Measurements from ENCODE around the gene ATP5IF1.

ATP5IF1 gene

DNA sequence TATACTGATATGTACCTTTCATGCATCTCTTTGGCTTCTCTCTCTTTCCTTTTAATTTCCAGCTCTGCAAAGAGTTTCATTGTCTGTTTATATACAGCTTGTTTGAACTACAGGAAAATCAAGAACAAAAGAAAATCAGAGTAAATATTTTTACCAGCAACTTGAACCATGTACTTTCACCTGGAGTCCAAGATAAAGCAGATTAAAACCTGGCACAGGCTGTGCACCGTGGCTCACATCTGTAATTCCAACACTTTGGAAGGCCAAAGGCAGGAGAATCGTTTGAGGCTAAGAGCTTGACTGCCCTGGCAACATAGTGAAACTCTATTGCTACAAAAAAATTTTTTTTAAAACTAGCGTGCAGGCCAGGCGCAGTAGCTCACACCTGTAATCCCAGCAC is 30.7 kb upstream of the ATP5IF1 start:
- peaks cover under 1 to 1% of the 10 kb centered on the region in 2 experiments for H3K4me1 ChIP-seq (ENCODE audit: control insufficient read depth in 1 of 2, insufficient read depth in 1 of 2, low read depth in 1 of 2, low read length in 1 of 2)
- H3K36me3 ChIP-seq: peaks cover 46% of the 10 kb centered on the region
- no peaks in the 10 kb centered on the region for H3K9me3 ChIP-seq
- H3K27ac ChIP-seq: no peak overlapping the region
- no peak overlapping the region for H3K4me3 ChIP-seq (ENCODE audit: low read depth in 1 of 2, low read length in 1 of 2)
- TF ChIP-seq, protein P1, sequence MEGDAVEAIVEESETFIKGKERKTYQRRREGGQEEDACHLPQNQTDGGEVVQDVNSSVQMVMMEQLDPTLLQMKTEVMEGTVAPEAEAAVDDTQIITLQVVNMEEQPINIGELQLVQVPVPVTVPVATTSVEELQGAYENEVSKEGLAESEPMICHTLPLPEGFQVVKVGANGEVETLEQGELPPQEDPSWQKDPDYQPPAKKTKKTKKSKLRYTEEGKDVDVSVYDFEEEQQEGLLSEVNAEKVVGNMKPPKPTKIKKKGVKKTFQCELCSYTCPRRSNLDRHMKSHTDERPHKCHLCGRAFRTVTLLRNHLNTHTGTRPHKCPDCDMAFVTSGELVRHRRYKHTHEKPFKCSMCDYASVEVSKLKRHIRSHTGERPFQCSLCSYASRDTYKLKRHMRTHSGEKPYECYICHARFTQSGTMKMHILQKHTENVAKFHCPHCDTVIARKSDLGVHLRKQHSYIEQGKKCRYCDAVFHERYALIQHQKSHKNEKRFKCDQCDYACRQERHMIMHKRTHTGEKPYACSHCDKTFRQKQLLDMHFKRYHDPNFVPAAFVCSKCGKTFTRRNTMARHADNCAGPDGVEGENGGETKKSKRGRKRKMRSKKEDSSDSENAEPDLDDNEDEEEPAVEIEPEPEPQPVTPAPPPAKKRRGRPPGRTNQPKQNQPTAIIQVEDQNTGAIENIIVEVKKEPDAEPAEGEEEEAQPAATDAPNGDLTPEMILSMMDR (IDR thresholded peaks at IDR 0.05): no peak
- H3K27me3 ChIP-seq: no peaks in the 10 kb centered on the region

DNA sequence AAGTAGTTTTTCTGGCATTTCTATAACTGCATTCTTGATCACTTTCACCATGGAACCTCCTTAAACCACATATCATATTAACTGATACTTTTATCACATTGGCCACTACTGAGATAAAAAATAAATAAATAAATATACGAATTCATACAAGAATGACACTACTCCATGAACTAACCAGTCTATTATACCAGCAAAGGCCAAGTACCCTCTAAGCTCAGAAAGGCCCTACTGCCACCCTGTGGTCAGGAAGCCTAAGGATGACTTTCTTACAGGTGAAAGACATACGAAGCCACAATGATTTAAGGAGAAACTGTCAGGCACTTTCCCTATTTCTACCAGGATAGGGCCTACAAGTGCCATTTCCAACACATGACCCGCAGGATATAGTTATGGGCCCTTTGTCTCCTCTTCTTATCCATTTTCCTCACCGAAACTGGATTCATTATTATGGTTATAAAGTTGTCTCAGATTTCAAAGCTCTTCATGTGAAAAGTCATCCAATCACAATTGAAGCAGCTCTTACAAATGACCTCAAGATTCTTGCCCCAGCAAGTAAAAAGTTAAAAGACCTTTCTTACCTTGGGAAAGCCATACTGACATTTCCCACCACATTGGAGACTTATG is 27.0 kb upstream of the ATP5IF1 start:
- peak overlapping the region; percentile 35 for H3K27ac ChIP-seq
- H3K4me3 ChIP-seq (ENCODE audit: low read depth in 1 of 2, low read length in 1 of 2): no peak overlapping the region
- TF ChIP-seq, protein P1 (IDR thresholded peaks at IDR 0.05): peak; percentile 67
- H3K4me1 ChIP-seq (ENCODE audit: control insufficient read depth in 1 of 2, insufficient read depth in 1 of 2, low read depth in 1 of 2, low read length in 1 of 2): no peaks in the 10 kb centered on the region
- peaks cover 26% of the 10 kb centered on the region for H3K36me3 ChIP-seq
- H3K9me3 ChIP-seq: no peaks in the 10 kb centered on the region
- H3K27me3 ChIP-seq: no peaks in the 10 kb centered on the region

DNA sequence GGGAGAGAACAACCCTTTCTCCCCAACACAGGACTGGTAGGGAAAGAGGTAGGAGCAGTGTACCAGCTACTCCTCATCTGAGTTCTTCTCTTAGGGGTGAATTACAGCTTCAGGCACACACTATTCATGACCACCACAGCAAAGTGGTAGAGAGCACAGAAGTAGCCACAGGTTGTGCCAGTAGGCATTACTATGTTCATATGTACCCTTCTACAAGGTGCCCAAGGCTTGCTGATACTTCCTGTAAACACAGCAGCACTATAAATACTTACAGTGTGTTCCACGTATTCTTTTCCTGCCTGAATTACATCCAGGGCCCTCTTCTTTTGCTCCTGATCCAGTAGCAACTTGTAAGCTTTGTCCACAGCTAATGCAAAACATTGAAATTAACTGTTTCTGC is 26.2 kb upstream of the ATP5IF1 start:
- H3K36me3 ChIP-seq: peaks cover 22% of the 10 kb centered on the region
- H3K9me3 ChIP-seq: no peaks in the 10 kb centered on the region
- H3K27me3 ChIP-seq: no peaks in the 10 kb centered on the region
- H3K4me3 ChIP-seq (ENCODE audit: low read depth in 1 of 2, low read length in 1 of 2): no peak overlapping the region
- H3K4me1 ChIP-seq (ENCODE audit: control insufficient read depth in 1 of 2, insufficient read depth in 1 of 2, low read depth in 1 of 2, low read length in 1 of 2): no peaks in the 10 kb centered on the region
- TF ChIP-seq, protein P1 (IDR thresholded peaks at IDR 0.05): no peak
- peak overlapping the region; percentile 35 for H3K27ac ChIP-seq

DNA sequence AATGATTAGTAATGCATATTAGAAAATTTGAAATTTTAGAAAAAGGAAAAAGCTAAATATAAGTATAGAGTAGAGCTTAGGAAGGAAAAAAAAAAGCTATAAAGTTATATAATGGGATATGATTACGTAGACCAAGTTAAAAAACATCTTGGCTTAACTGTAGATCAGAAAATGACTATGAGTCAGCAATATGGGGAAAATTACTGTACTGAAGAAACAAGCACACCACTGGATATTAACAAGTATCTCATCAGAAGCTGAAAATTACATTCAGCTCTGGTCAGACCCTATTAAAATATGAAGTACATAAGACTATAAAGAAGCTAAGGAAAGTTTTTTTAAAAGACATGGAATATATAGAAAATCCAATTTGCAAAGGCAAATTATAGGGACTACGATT is 22.6 kb upstream of the ATP5IF1 start:
- Histone ChIP-seq H3K4me1 (ENCODE audit: control insufficient read depth in 1 of 2, insufficient read depth in 1 of 2, low read depth in 1 of 2, low read length in 1 of 2) (no peaks in the 10 kb centered on the region), H3K27me3 (no peaks in the 10 kb centered on the region), H3K9me3 (no peaks in the 10 kb centered on the region), H3K27ac (no peak overlapping the region), H3K36me3 (peaks cover 22% of the 10 kb centered on the region), H3K4me3 (ENCODE audit: low read depth in 1 of 2, low read length in 1 of 2) (no peak overlapping the region)
- TF ChIP-seq, protein P1 (IDR thresholded peaks at IDR 0.05): no peak

GRCh38 chr1:28229089-28229488 is 6.8 kb upstream of the ATP5IF1 start:
- Histone ChIP-seq H3K9me3 (no peaks in the 10 kb centered on the region), H3K4me3 (ENCODE audit: low read depth in 1 of 2, low read length in 1 of 2) (no peak overlapping the region), H3K4me1 (ENCODE audit: control insufficient read depth in 1 of 2, insufficient read depth in 1 of 2, low read depth in 1 of 2, low read length in 1 of 2) (peaks cover 13 to 24% of the 10 kb centered on the region in 2 experiments), H3K36me3 (peaks cover 41% of the 10 kb centered on the region), H3K27ac (no peak overlapping the region), H3K27me3 (no peaks in the 10 kb centered on the region)
- TF ChIP-seq, protein P1 (IDR thresholded peaks at IDR 0.05): no peak

Data from neutrophil (primary cell).